ENCODE data around the gene ZNF888.
"Not testable (repeated sequence)": the region's sequence is repeated elsewhere in the genome, so short reads cannot be mapped to it uniquely, and the experiment has no call there.

Gene ZNF888

GRCh38 chr19:52917531-52917930 lies 5.7 kb downstream of the ZNF888 start:
- Histone ChIP-seq H3K27ac (replicated peaks) (no peak overlapping the region), H3K27me3 (ENCODE audit: insufficient read depth, poor library complexity, severe bottlenecking) (no peaks in the 10 kb centered on the region), H3K4me3 (replicated peaks; ENCODE audit: insufficient read depth, low read length) (no peak overlapping the region)
- DNase-seq (ENCODE audit: low read depth in 1 of 2, low spot score in 1 of 2): no peak
- TF ChIP-seq GABPA (IDR thresholded peaks at IDR 0.05; ENCODE audit: low read depth): no peak
- no peak for TF ChIP-seq SPI1 (IDR thresholded peaks at IDR 0.05; ENCODE audit: borderline replicate concordance, low read depth)
- no peak for TF ChIP-seq REST (IDR thresholded peaks at IDR 0.05; ENCODE audit: insufficient replicate concordance, low read depth)
- TF ChIP-seq POLR2AphosphoS5 (IDR thresholded peaks at IDR 0.05; ENCODE audit: low read depth): no peak
- TF ChIP-seq, protein P1, sequence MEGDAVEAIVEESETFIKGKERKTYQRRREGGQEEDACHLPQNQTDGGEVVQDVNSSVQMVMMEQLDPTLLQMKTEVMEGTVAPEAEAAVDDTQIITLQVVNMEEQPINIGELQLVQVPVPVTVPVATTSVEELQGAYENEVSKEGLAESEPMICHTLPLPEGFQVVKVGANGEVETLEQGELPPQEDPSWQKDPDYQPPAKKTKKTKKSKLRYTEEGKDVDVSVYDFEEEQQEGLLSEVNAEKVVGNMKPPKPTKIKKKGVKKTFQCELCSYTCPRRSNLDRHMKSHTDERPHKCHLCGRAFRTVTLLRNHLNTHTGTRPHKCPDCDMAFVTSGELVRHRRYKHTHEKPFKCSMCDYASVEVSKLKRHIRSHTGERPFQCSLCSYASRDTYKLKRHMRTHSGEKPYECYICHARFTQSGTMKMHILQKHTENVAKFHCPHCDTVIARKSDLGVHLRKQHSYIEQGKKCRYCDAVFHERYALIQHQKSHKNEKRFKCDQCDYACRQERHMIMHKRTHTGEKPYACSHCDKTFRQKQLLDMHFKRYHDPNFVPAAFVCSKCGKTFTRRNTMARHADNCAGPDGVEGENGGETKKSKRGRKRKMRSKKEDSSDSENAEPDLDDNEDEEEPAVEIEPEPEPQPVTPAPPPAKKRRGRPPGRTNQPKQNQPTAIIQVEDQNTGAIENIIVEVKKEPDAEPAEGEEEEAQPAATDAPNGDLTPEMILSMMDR (IDR thresholded peaks at IDR 0.05; ENCODE audit: insufficient read depth, low read length): no peak

GRCh38 chr19:52910648-52911047 lies 12.6 kb downstream of the ZNF888 start:
- H3K27me3 ChIP-seq (ENCODE audit: insufficient read depth, poor library complexity, severe bottlenecking): no peaks in the 10 kb centered on the region
- no peak overlapping the region for H3K27ac ChIP-seq (replicated peaks)
- no peak for DNase-seq (ENCODE audit: low read depth in 1 of 2, low spot score in 1 of 2)
- no peak overlapping the region for H3K4me3 ChIP-seq (replicated peaks; ENCODE audit: insufficient read depth, low read length)
- TF ChIP-seq, protein P1 (IDR thresholded peaks at IDR 0.05; ENCODE audit: insufficient read depth, low read length): no peak
- TF ChIP-seq GABPA (IDR thresholded peaks at IDR 0.05; ENCODE audit: low read depth) (no peak), POLR2AphosphoS5 (IDR thresholded peaks at IDR 0.05; ENCODE audit: low read depth) (no peak), REST (IDR thresholded peaks at IDR 0.05; ENCODE audit: insufficient replicate concordance, low read depth) (no peak), SPI1 (IDR thresholded peaks at IDR 0.05; ENCODE audit: borderline replicate concordance, low read depth) (no peak)

DNA sequence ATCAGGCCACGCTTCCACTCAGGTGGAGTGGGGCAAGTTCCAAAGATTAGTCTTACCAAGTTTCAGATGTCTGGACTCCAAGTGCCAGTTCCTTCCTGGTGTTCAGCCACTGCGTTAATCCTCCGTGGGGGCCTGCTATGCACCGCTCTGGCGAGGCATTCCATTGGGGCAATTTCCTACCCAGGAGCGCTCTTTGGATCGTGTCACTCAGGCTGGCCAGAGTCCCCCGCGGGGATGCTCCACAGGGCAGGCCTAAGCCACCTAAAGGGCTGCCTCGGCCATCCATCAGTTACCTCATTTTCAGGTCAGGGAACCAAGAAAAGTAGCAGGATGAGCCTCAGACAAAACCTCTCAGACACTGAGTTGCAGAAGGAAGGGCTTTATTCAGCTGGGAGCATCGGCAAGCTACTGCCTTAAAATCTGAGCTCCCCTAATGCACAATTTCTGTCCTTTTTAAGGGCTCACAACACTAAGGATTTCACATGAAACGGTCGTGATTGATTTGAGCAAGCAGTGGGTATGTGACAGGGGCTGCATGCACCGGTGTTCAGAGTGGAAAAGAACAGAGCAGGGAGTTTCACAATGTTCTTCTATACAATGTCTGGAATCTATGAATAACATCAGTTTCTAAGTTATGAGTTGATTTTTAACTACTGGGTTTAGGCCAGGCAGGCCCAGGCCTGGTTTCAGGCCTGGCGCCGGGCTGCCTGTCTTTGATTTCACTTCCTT lies 19.0 kb downstream of the ZNF888 start:
- H3K27ac ChIP-seq (replicated peaks); H3K4me3 ChIP-seq (replicated peaks; ENCODE audit: insufficient read depth, low read length); DNase-seq (ENCODE audit: low read depth in 1 of 2, low spot score in 1 of 2); H3K27me3 ChIP-seq (ENCODE audit: insufficient read depth, poor library complexity, severe bottlenecking): not testable (repeated sequence)

GRCh38 chr19:52901842-52902241 lies 21.4 kb downstream of the ZNF888 start:
- Histone ChIP-seq H3K27ac (replicated peaks) (no peak overlapping the region), H3K4me3 (replicated peaks; ENCODE audit: insufficient read depth, low read length) (no peak overlapping the region), H3K27me3 (ENCODE audit: insufficient read depth, poor library complexity, severe bottlenecking) (no peaks in the 10 kb centered on the region)
- no peak for DNase-seq (ENCODE audit: low read depth in 1 of 2, low spot score in 1 of 2)
- TF ChIP-seq POLR2AphosphoS5 (IDR thresholded peaks at IDR 0.05; ENCODE audit: low read depth) (no peak), SPI1 (IDR thresholded peaks at IDR 0.05; ENCODE audit: borderline replicate concordance, low read depth) (no peak), GABPA (IDR thresholded peaks at IDR 0.05; ENCODE audit: low read depth) (no peak), REST (IDR thresholded peaks at IDR 0.05; ENCODE audit: insufficient replicate concordance, low read depth) (no peak)
- TF ChIP-seq, protein P1 (IDR thresholded peaks at IDR 0.05; ENCODE audit: insufficient read depth, low read length): no peak

GRCh38 chr19:52898596-52898995 lies 24.6 kb downstream of the ZNF888 start:
- H3K27ac ChIP-seq (replicated peaks); H3K4me3 ChIP-seq (replicated peaks; ENCODE audit: insufficient read depth, low read length); DNase-seq (ENCODE audit: low read depth in 1 of 2, low spot score in 1 of 2); H3K27me3 ChIP-seq (ENCODE audit: insufficient read depth, poor library complexity, severe bottlenecking): not testable (repeated sequence)

All from HL-60 (cell line).